ENCODE measurements around the gene GATAD1.

GATAD1 gene

GRCh38 chr7:92508946-92509345 lies 61.7 kb downstream of the GATAD1 start:
- Histone ChIP-seq H3K9me3 (ENCODE audit: insufficient read depth, low read length) (no peaks in the 10 kb centered on the region), H3K4me3 (ENCODE audit: insufficient read depth, low read length, poor library complexity, severe bottlenecking) (no peak overlapping the region), H3K36me3 (ENCODE audit: low read length) (peaks cover 34% of the 10 kb centered on the region), H3K9me2 (replicated peaks; ENCODE audit: insufficient read depth, low read length) (no peaks in the 10 kb centered on the region), H3K4me2 (ENCODE audit: low read depth, low read length, poor library complexity, severe bottlenecking) (no peak overlapping the region), H3K79me2 (ENCODE audit: insufficient read depth, low read length) (no peaks in the 10 kb centered on the region), H2AFZ (ENCODE audit: low read depth, low read length, severe bottlenecking) (no peak overlapping the region), H3F3A (ENCODE audit: insufficient read depth) (no peaks in the 10 kb centered on the region), H3K27ac (ENCODE audit: low read depth, low read length) (no peak overlapping the region), H3K9ac (ENCODE audit: low read length) (no peak overlapping the region), H4K20me1 (ENCODE audit: low read depth, low read length) (no peaks in the 10 kb centered on the region), H3K27me3 (ENCODE audit: low read length) (no peaks in the 10 kb centered on the region)
- TF ChIP-seq CTCF (IDR thresholded peaks at IDR 0.05; ENCODE audit: insufficient read depth, low read length, poor library complexity, severe bottlenecking) (no peak), EZH2phosphoT487 (conservative IDR thresholded peaks at IDR 0.05; ENCODE audit: low read length) (no peak)
